Stimulated activated CD4-positive, alpha-beta T cell treated with anti-CD3 and anti-CD28 coated beads, Interleukin-1b, Interleukin-23, amount 100 ng/mL, for 1 hour (primary cell): ENCODE results near the gene IRF1.

Experiments used
- DNase-seq, 2 donors: peaks; one replicate each; pipeline ENCODE4 v3.0.0-alpha.2; 2020; ENCODE audit warnings: low read depth in 2 of 2

Gene IRF1

DNA sequence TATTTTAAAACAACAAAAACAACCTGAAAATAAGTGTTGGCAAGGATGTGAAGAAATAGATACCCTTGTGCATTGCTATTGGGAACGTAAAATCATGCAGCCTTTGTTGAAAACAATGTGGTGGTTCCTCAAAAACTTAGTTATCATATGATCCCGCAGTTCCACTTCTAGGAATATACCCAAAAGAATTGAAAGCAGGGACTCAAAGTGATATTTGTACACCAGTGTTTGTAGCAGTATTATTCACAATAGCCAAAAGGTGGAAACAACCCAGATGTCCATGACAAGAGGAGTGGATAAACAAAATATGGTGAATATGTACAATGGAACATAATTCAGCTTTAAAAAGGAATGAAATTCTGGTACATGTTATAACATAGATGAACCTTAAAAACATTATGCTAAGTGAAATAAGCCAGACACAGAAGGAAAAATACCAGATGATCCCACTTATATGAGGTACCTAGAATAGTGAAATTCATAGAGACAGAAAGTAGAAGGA, 29.0 kb downstream of the IRF1 start:
- no peak for DNase-seq

GRCh38 chr5:132460846-132461568, 29.6 kb downstream of the IRF1 start:
- no peak for DNase-seq

DNA sequence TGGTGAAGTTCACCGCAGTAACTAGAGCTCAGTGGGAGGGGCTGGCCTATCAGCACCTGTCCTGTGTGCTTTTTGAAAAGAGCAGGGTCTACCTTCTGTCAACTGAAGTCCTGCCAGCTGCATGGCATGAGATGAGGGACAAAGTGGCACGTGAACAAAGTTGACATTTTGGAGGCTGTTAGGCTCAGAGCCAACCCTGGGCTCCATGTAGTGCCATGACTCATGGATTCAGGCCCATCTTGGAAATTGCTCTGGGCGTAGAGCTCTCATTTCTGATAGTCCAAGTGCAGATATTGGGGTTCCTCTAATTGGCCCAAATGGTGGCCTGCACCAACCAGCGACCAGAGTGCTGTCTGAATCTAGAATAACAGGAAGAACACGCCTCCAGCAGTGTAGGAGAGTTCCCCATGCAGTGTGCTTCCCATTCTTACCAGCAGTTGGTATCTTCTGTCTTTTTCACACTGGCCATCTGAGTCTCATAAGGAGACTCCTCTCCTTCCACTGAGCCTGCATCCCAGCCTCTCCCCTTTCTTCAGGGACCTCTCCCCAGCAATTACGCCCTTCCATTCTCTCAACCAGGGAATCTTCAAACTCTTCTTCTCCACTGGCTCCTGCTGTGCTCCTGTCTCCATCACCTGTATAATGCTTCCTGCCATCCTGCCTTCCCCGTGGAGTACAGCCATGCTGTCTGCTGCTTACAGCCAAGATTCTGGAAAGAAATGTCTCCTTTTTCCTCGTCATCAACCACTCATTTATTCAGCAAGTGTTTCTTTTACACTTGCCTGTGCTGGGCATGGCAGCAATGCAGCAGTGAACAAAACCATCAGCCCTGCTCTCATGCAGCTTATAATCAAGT, 30.4 kb downstream of the IRF1 start:
- DNase-seq: no peak

DNA sequence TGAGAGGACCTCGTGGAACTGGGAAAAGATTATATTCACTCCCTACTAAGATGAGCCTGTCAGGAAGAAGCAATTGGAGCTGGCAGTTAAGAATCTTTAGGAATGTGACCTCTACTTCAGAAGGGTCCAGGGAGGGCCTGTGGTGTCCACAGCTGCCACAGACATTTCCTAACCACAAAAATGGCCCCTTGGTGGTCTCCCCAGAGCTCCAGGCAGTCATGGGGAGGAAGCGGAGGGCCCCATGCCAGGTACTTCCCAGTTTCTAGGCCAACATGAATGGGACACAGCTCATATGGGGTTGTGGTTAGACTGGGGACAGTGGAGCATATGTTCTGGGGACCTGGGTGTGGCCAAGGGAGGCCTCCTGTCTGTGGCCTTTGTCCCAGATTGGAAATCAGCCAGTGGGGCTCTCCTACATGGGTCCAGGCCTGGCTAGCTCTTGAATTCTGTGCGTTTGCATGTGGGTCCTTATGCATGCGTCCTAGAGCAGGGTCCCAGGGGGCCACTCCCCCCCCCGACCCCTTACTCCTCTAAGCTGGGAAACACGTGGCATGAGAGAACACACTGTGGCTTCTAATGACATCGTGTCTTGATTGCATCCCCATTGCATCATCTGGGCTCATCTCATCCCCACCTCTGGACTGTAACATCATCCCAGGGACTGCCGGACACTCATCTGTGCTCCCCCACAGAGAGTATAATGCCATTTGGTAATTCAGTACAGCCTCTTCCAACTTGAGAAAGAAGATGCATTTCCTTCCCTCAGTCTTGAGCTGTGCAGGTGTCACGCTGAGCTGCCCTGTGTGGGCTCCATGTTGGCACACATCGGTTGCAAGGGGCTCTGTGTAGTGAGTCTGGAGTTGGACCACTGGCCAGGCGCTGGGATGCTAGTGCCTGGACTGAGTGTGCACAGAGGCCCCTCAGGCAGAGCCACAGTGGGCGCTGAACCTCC, 31.3 kb downstream of the IRF1 start:
- no peak for DNase-seq

GRCh38 chr5:132458651-132459030, 31.9 kb downstream of the IRF1 start:
- DNase-seq: no peak

DNA sequence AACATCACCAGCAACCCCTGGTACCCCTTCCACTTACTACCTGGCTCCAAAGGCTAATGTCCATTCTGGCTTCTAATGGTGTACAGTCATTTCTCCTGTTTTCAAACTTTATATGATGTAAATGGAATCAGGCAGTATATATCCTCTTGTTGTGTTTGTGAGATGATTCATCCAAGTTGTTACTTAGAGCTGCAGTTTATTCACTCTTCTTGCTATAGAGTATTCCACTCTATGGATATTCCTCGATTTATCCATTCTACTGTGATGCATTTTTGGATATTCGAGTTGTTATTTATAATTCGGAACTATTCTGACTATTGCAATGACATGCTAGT, 32.4 kb downstream of the IRF1 start:
- DNase-seq: no peak

GRCh38 chr5:132457371-132458225, 33.0 kb downstream of the IRF1 start:
- no peak for DNase-seq

DNA sequence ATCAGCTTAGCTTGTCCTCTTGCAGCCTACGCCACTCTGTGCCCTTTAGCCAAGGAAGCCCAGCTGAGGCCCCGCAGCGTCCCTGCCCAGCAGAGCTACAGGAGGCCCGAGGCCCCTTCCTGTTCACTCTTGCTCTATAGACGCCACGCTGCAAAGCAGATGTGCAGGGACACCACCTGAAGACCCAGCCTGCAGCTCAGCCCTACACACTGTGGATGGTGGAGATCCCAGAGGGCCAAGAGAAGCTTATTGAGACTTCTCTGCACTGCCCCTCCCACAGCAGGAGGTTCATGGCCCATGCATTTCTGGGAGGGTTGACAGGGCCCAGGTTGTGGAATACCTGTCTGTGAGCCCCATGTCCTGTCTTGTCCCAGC, 33.6 kb downstream of the IRF1 start:
- DNase-seq: no peak

DNA sequence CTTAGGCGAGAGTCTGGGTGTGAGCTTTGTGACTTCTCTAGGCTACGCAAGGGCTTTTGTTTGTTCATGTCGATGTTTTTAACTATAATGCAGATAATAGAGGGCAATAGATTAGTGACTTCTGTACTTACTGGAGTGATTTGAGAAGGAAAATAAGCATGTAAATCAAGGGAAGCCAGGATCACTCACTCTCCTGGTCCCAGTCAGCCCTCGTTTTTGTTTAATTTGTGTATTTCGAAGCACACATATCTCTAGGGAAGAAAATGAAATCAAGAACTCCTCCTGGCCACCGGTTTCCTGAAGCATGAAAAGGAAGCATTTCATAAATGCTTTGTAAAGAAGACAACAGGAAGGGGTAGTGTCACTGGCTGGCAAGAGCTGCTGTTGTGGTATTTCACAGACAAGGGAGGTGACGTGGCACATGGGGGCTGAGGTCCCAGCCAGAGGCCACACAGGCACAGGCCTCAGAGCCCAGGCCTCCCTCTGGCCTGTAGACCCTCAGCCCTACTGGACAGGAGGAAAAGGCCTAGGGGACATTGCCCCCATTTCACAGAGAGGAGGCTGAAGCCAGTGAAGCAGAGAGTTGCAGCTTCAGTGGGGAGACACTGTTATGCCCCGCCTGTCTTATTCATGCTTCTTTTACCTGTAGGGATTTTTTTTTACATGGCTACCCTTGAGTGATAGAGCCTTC, 34.1 kb downstream of the IRF1 start:
- no peak for DNase-seq

- no peak for DNase-seq
These were observed 34.9 kb downstream of the IRF1 start for GRCh38 chr5:132455614-132456115.

- DNase-seq: no peak
These were observed 36.2 kb downstream of the IRF1 start for GRCh38 chr5:132454361-132454760.

DNA sequence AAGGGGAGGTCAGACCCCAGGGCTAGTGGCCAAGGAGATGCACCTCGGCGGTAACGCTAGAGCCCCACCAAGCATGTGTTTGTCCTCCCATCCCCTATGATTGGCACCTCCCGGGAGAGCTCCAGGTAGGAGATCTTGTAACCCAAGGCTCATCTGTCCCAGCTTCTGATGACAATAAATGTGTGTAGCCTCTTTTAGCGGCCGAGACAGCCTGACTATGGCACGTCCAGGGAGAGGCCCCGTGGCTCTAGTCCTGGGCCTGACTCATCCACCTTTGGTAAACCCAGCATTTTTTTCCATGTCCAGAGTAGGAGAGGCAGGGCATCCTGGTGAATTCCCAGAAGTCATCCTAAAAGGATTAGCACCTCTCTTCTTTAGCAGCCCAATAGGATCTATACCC, 39.2 kb downstream of the IRF1 start:
- DNase-seq: no peak

GRCh38 chr5:132449060-132449459, 41.5 kb downstream of the IRF1 start:
- DNase-seq: no peak

DNA sequence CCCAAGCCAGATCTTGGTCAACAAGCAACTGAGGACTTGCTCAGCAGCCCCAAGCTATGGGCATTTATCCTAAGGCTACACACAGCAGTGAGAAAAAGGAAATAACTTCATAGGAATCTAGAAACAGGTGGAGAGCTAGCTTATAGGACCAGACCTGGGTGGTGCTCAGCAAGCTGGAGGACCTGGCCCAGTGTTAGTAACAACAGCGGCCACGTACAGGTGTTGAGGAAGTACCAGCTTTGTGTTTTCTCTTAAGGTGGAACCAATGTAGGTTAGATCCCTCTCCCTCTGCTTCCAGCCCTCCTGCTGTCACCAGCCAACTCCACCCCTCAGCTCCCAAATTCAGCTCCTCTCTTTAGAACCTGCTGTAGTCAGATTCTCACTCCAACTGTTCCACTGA, 43.4 kb downstream of the IRF1 start:
- DNase-seq: no peak

DNA sequence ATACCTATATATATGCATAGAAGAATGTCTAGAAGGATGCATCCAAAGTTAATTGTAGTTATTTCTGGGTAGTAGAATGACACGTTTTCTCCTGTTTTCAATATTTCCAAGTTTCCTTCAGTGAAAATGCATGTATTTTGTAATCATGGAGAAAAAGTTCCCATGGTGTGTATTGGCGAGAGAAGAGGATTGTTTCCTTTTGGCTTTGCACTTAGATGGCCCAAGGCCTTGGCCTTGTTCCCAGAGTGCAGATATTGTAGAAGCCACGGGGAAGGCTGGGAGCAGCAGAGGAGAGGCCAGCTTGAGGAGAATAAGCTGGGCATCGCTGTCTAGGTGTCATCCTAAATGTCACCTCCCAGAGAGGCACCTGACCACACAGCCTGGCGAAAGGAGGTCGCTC, 44.0 kb downstream of the IRF1 start:
- DNase-seq: no peak

DNA sequence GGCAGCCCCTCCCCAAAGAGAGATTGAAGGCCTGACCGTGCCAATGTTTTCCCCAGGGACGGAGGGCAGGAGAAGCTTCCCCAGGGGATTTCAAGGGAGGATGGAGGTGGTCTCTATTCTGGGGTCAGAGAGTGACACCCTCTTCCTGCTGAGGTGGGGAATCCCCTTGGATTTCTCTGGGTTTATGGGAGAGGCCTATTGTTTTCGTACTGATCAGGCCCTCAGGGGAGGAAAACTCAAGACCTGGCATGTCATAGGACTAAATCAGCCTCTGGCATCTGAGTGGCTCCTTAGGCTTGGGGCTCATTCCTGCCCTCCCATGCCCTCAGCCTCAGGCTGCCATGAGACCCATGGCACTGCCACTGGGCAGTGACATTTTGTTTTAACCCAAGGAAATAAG, 44.6 kb downstream of the IRF1 start:
- no peak for DNase-seq

- no peak for DNase-seq
These were observed 45.0 kb downstream of the IRF1 start for GRCh38 chr5:132445640-132445923.

DNA sequence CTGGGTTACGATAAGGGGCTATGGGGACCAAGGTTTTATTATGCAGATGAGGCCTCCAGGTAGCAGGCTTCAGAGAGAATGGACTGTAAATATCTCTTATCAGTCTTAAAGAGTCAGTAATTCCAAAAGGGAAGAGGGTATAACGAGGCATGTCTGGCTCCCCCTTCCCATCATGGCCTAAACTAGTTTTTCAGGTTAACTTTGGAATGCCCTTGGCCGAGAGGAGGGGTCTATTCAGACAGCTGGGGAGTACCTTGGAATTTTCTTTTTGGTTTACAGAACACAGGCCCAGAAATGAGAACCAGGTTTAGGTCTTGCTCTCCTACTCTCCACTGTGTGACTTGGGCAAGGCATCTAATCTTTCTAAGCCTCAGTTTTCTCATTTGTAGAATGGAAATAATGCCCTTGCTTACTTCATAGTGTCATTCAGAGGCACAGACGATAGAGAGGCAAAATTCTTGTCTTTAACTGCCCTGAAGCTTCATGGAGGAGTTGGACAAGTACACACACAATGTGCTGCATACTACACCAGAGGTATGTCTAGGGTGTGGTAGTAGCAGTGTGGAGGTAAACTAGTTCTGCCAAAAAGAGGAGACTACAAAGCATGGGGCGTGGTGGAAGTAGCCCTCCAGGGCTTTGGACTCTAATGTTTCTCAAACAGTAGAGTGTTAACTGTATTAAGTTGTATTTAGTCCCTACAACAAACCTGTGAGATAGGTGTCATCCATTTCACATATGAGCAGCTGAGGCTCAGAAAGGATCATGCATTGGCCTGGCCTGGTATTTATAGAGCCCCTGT, 45.5 kb downstream of the IRF1 start:
- no peak for DNase-seq

- no peak for DNase-seq
These were observed 46.5 kb downstream of the IRF1 start for GRCh38 chr5:132444061-132444460.
